ENCODE results near the gene FRRS1L.

- TF ChIP-seq CTCF (conservative IDR thresholded peaks at IDR 0.05; ENCODE audit: low read depth, low read length) (no peak), POLR2A (IDR thresholded peaks at IDR 0.05; ENCODE audit: low read depth, low read length) (no peak), FOS (IDR thresholded peaks at IDR 0.05; ENCODE audit: low read depth, low read length) (no peak), RAD21 (IDR thresholded peaks at IDR 0.05; ENCODE audit: low read length) (no peak), MXI1 (IDR thresholded peaks at IDR 0.05; ENCODE audit: borderline replicate concordance, low read depth, low read length) (no peak), MAFK (IDR thresholded peaks at IDR 0.05; ENCODE audit: low read depth, low read length) (no peak), SMC3 (IDR thresholded peaks at IDR 0.05; ENCODE audit: low read depth, low read length) (no peak), CEBPB (IDR thresholded peaks at IDR 0.05; ENCODE audit: low read depth, low read length) (peak; percentile 33), MAZ (IDR thresholded peaks at IDR 0.05; ENCODE audit: borderline replicate concordance, low read depth, low read length) (no peak)
- TF ChIP-seq, protein P1, sequence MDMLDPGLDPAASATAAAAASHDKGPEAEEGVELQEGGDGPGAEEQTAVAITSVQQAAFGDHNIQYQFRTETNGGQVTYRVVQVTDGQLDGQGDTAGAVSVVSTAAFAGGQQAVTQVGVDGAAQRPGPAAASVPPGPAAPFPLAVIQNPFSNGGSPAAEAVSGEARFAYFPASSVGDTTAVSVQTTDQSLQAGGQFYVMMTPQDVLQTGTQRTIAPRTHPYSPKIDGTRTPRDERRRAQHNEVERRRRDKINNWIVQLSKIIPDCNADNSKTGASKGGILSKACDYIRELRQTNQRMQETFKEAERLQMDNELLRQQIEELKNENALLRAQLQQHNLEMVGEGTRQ (IDR thresholded peaks at IDR 0.05; ENCODE audit: low read depth, low read length) = no peak
- TF ChIP-seq, protein P2, sequence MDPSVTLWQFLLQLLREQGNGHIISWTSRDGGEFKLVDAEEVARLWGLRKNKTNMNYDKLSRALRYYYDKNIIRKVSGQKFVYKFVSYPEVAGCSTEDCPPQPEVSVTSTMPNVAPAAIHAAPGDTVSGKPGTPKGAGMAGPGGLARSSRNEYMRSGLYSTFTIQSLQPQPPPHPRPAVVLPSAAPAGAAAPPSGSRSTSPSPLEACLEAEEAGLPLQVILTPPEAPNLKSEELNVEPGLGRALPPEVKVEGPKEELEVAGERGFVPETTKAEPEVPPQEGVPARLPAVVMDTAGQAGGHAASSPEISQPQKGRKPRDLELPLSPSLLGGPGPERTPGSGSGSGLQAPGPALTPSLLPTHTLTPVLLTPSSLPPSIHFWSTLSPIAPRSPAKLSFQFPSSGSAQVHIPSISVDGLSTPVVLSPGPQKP (IDR thresholded peaks at IDR 0.05; ENCODE audit: borderline replicate concordance, low read depth, low read length) = no peak
These were observed 1.1 kb upstream of the FRRS1L start for GRCh38 chr9:109168170-109168569.

All from IMR-90 (cell line).